Nephron progenitor cell (in vitro differentiated cells): ENCODE data around the gene BLACAT1.

ENCODE experiments used
- DNase-seq: peaks from one replicate; pipeline ENCODE4 v3.0.0; 2021
- H3K27ac Mint-ChIP-seq: 2 replicates; pipeline ENCODE4 v1.8.0; 2021; ENCODE audit warnings: mild to moderate bottlenecking, moderate library complexity, mixed read lengths
- H3K27me3 Mint-ChIP-seq: 2 replicates; pipeline ENCODE4 v1.8.0; 2021; ENCODE audit warnings: mild to moderate bottlenecking, low read depth, mixed read lengths; ENCODE audit not compliant: poor library complexity
- H3K36me3 Mint-ChIP-seq: 2 replicates; pipeline ENCODE4 v1.8.0; 2021; ENCODE audit warnings: low read depth, mixed read lengths
- H3K4me1 Mint-ChIP-seq: 2 replicates; pipeline ENCODE4 v1.8.0; 2021; ENCODE audit warnings: mixed read lengths
- H3K4me3 Mint-ChIP-seq: 2 replicates; pipeline ENCODE4 v1.8.0; 2021; ENCODE audit warnings: mild to moderate bottlenecking, moderate library complexity, mixed read lengths
- H3K9me3 Mint-ChIP-seq: 2 replicates; pipeline ENCODE4 v1.8.0; 2021; ENCODE audit warnings: mild to moderate bottlenecking, moderate library complexity, mixed read lengths
- CTCF ChIP-seq: fragments of 200-600 bp; sonication (generic); IDR thresholded peaks from 2 replicates; pipeline ENCODE4 v1.5.0; 2021; ENCODE audit warnings: antibody characterized with exemption

BLACAT1 gene

GRCh38 chr1:205442051-205442725, 13.7 kb downstream of the BLACAT1 start:
- H3K27me3 Mint-ChIP-seq = peaks cover 4% of the 10 kb centered on the region

DNA sequence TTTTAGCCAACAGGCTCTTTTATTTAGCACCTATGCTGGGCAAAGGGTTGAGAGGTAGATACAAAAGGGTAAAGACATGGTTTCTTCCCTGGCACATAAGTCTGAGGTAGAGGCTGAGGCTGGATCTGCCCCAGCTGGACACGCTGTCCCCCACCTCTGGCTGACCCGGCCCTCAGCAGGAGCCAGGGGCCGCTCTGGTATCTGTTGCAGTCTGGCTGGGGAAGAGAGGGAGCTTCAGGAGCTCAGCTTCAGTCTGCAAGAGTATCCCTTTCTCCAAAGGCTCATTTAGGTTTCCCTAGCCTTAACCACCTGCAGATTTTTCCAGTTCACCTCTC, 14.2 kb downstream of the BLACAT1 start:
- no peaks in the 10 kb centered on the region for H3K36me3 Mint-ChIP-seq

More at GRCh38 chr1:205442051-205442725, 13.7 kb downstream of the BLACAT1 start:
- H3K9me3 Mint-ChIP-seq = no peaks in the 10 kb centered on the region
- H3K4me1 Mint-ChIP-seq = peaks cover 90% of the 10 kb centered on the region
- no peaks in the 10 kb centered on the region for H3K36me3 Mint-ChIP-seq
- H3K4me3 Mint-ChIP-seq = peak overlapping the region; percentile 55
- peak overlapping the region; percentile 98 for H3K27ac Mint-ChIP-seq
- DNase-seq = peak; percentile 36
- no peak for TF ChIP-seq CTCF

DNA sequence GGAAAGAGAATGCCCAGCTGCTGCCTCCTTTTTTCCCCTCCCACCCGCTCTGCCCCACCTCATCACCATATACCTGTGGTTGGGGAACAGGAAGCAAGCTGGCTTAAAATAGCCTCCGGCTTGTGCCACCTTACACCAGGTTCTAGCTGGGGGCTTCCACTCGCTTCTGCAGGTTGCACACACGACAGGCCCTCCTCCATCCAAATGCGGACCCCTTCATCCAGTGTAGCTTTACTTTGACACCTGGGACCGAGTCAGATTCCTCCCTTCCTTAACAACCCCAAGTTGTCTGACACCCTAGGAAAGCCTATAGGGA, 14.6 kb downstream of the BLACAT1 start:
- H3K36me3 Mint-ChIP-seq = no peaks in the 10 kb centered on the region
- peaks cover 4% of the 10 kb centered on the region for H3K27me3 Mint-ChIP-seq
- H3K4me3 Mint-ChIP-seq = peak overlapping the region; percentile 55
- peak overlapping the region; percentile 98 for H3K27ac Mint-ChIP-seq
- peaks cover 84% of the 10 kb centered on the region for H3K4me1 Mint-ChIP-seq
- no peaks in the 10 kb centered on the region for H3K9me3 Mint-ChIP-seq
- no peak for DNase-seq
- no peak for TF ChIP-seq CTCF

More for the DNA sequence above, 14.2 kb downstream of the BLACAT1 start:
- peak overlapping the region; percentile 98 for H3K27ac Mint-ChIP-seq
- H3K9me3 Mint-ChIP-seq = no peaks in the 10 kb centered on the region
- H3K4me3 Mint-ChIP-seq = peak overlapping the region; percentile 55
- no peak for DNase-seq
- H3K4me1 Mint-ChIP-seq = peaks cover 85% of the 10 kb centered on the region
- TF ChIP-seq CTCF = no peak
- H3K27me3 Mint-ChIP-seq = peaks cover 4% of the 10 kb centered on the region

- DNase-seq = peak; percentile 45
- H3K4me3 Mint-ChIP-seq = no peak overlapping the region
- H3K27ac Mint-ChIP-seq = peak overlapping the region; percentile 98
Observed at GRCh38 chr1:205440476-205441317, 15.1 kb downstream of the BLACAT1 start.

DNA sequence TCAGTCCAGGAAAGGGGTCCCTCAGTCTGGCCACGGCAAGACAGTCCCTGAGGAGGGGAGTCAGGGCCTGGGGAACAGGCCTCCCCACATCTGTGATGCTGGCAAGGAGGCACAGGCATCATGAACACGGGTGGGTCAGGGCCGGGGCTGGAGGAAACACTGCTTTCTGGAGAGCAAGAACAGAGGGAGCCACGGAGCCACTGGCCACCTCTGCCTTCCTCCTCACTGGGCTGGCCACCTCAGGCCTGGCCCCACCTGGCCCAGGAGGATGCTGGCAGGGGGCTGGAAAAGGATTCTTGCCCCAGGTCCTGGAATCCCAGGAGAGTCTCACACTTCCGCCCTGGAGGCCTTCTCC, 15.7 kb downstream of the BLACAT1 start:
- H3K36me3 Mint-ChIP-seq = no peaks in the 10 kb centered on the region
- H3K4me1 Mint-ChIP-seq = peaks cover 84% of the 10 kb centered on the region
- peaks cover 4% of the 10 kb centered on the region for H3K27me3 Mint-ChIP-seq
- no peak for TF ChIP-seq CTCF
- no peak overlapping the region for H3K27ac Mint-ChIP-seq
- no peaks in the 10 kb centered on the region for H3K9me3 Mint-ChIP-seq
- no peak for DNase-seq
- no peak overlapping the region for H3K4me3 Mint-ChIP-seq

More at GRCh38 chr1:205440476-205441317, 15.1 kb downstream of the BLACAT1 start:
- no peaks in the 10 kb centered on the region for H3K9me3 Mint-ChIP-seq
- peaks cover 4% of the 10 kb centered on the region for H3K27me3 Mint-ChIP-seq
- peaks cover 84% of the 10 kb centered on the region for H3K4me1 Mint-ChIP-seq
- no peaks in the 10 kb centered on the region for H3K36me3 Mint-ChIP-seq
- no peak for TF ChIP-seq CTCF
